GM13977 (cell line): ENCODE results near the gene AUH.
"Not testable (repeated sequence)": the region's sequence is repeated elsewhere in the genome, so short reads cannot be mapped to it uniquely, and the experiment has no call there.

ENCODE experiments used
- DNase-seq: peaks from one replicate; pipeline ENCODE4 v3.0.0; 2012; ENCODE audit warnings: low spot score
- in situ Hi-C: fragments of 300-500 bp; cut with MboI; formaldehyde crosslinking; loops from one replicate; pipeline ENCODE4 v1.12.0; 2022; ENCODE audit warnings: low sequenced_read_pairs, low pct_unique_long_range_greater_than_20kb, mixed read lengths, inconsistent platforms; ENCODE audit not compliant: unreplicated experiment
- TF ChIP-seq, protein P1 (sequence below): IDR thresholded peaks from 2 replicates; pipeline ENCODE4 v1.5.1; 2012; ENCODE audit warnings: mild to moderate bottlenecking, control low read depth; ENCODE audit not compliant: insufficient read depth; ENCODE audit errors: extremely low read depth, missing control alignments

AUH gene

DNA sequence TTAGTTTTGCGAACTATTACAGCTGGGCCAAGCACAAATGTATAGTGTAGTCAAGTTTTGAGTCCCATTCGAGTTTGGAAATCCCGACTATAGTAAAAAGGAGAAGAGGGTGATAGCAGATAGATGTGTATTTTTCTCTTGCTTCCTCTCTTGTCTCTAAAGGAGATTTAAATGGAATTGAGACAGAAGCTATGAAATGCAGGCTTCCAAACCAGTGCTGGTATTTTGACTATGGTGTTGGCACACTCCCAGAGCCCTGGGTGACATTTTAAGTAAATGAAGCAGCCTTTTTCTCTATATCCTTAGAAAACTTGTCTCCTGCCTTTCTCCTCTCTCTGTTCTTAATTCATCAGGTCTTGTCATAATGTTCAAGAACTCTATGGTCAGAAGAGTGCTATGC, 17.7 kb upstream of the AUH start:
- in situ Hi-C loops, result no loop called here
- TF ChIP-seq, protein P1, sequence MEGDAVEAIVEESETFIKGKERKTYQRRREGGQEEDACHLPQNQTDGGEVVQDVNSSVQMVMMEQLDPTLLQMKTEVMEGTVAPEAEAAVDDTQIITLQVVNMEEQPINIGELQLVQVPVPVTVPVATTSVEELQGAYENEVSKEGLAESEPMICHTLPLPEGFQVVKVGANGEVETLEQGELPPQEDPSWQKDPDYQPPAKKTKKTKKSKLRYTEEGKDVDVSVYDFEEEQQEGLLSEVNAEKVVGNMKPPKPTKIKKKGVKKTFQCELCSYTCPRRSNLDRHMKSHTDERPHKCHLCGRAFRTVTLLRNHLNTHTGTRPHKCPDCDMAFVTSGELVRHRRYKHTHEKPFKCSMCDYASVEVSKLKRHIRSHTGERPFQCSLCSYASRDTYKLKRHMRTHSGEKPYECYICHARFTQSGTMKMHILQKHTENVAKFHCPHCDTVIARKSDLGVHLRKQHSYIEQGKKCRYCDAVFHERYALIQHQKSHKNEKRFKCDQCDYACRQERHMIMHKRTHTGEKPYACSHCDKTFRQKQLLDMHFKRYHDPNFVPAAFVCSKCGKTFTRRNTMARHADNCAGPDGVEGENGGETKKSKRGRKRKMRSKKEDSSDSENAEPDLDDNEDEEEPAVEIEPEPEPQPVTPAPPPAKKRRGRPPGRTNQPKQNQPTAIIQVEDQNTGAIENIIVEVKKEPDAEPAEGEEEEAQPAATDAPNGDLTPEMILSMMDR, result no peak
- DNase-seq, result no peak

- in situ Hi-C loops, result no loop called here
- no peak for DNase-seq
- TF ChIP-seq, protein P1, result no peak
These were observed 17.0 kb upstream of the AUH start for GRCh38 chr9:91378695-91379127.

DNA sequence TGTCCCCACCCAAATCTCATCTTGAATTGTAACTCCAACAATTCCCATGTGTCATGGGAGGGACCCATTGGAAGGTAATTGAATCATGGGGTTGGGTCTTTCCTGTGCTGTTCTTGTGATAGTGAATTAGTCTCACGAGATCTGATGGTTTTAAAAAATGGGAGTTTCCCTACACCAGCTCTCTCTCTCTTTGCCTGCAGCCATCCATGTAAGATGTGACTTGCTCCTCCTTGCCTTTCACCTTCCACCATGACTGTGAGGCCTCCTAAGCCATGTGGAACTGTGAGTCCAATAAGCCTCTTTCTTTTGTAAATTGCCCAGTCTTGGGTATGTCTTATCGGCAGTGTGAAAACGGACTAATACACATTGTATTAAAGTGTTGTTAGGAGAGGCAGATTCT, 16.3 kb upstream of the AUH start:
- DNase-seq, in situ Hi-C loops: not testable (repeated sequence)

DNA sequence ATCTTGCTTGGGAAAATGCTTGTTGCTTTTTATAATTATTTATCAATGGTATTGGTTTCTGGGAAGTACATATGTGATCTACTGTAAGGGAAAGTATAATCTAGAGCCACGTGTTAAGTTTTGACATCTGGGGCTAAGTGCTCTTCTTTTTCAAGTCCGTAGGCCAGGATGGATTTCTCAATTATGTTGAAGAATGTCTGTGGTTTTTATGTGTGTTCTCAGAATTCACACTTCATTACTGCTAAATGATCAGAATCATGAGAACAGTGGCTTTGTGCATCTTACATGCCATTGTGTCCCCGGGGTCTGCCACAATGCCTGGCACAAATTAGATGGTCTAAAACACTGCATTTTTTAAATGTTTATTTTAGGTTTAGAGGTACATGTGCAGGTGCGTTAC, 14.5 kb upstream of the AUH start:
- TF ChIP-seq, protein P1, result no peak
- in situ Hi-C loops, result no loop called here
- no peak for DNase-seq

DNA sequence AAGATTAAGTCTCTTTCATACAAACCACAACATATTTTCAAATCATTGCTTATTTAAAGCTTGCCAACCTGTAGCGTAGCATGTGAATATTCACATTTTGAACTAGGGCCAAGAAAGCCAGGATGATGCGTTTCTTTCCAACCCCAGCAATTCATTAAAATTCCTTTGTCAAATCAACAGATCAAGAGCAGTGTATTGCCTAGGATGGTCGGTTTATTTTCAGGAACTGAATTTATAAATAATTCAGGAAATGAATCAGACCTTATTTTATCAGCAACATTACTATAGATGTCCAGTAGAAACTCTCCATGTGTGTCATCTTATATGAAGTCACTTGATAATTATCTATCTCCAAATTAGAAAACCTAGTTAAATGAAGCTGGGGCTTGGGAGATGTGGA, 13.2 kb upstream of the AUH start:
- DNase-seq, result no peak
- TF ChIP-seq, protein P1, result no peak
- in situ Hi-C loops, result no loop called here

- no peak for DNase-seq
- in situ Hi-C loops, result no loop called here
- TF ChIP-seq, protein P1, result no peak
These were observed 10.2 kb upstream of the AUH start for GRCh38 chr9:91371894-91372293.

DNA sequence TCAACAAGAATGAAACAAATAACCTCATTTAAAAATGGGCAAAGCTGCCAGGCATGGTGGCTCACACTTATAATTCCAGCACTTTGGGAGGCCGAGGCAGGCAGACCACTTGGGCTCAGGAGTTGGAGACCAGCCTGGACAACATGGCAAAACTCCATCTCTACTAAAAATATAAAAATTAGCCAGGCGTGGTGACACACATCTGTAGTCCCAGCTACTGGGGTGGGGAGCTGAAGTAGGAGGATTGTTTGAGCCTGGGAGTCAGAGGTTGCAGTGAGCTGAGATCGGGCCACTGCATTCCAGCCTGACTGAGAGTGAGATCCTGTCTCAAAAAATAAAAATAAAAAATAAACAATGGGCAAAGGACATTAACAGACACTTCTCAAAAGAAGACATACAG, 8.3 kb upstream of the AUH start:
- DNase-seq, in situ Hi-C loops: not testable (repeated sequence)

DNA sequence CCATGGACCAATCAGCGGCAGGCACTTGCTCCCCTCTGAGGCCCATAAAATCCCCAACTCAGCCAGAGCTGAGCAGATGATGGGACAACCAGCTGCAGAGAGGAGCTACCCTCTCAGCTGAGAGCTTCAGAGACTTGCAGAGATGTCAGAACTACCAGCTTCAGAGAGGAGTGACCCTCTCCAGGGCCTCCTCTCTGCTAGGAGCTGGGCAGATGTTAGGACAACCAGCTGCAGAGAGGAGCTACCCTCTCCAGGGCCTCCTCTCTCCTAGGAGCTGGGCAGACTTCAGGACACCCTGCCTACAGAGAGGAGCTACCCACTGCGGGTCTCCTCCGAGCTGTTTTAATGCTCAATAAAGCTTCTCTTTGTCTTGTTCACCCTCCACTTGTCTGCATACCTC, 3.0 kb upstream of the AUH start:
- TF ChIP-seq, protein P1, result no peak
- DNase-seq, result no peak
- in situ Hi-C loops, result no loop called here
